Right cardiac atrium (tissue), 5 donors: Measurements from ENCODE around the gene MRPS14. TPM values are rescaled to one million over a fixed set of nuclear protein-coding genes. Genes with fewer than 3 reads are reported as not detected.

ENCODE experiments used
- ATAC-seq, 2 donors: fragments of 200-7000 bp; cut with Tn5 transposase; one replicate each; pipeline versions ENCODE4 v1.8.0 to v1.9.1; 2020; ENCODE audit warnings: moderate library complexity in 2 of 2, mild to moderate bottlenecking in 1 of 2
- DNase-seq, 3 donors: peaks; one replicate each; pipeline ENCODE4 v3.0.0-alpha.2; 2020
- H3K27ac ChIP-seq: one replicate; pipeline ENCODE4 v1.5.1; 2013; ENCODE audit warnings: mild to moderate bottlenecking, low read length, control low read depth, moderate library complexity
- H3K27me3 ChIP-seq: one replicate; pipeline ENCODE4 v1.6.1; 2013; ENCODE audit not compliant: control insufficient read depth, insufficient read depth
- H3K4me1 ChIP-seq: one replicate; pipeline ENCODE4 v1.6.1; 2013; ENCODE audit warnings: low read length; ENCODE audit not compliant: control insufficient read depth, insufficient read depth
- H3K4me3 ChIP-seq: one replicate; pipeline ENCODE4 v1.5.1; 2013; ENCODE audit warnings: low read length, control low read depth
- H3K9me3 ChIP-seq: one replicate; pipeline ENCODE4 v1.6.1; 2013; ENCODE audit warnings: low read length; ENCODE audit not compliant: control insufficient read depth
- WGBS: extraction: QIAGEN DNeasy Blood & Tissue Kit; methylation state at CpG from one replicate; pipeline ENCODE4 v1.1.7; 2013; 5-methylcytosine and 5-hydroxymethylcytosine counted together
- intact Hi-C, 4 donors: fragments of 100-400 bp; cut with DNase I; formaldehyde crosslinking; loops; one replicate each; pipeline versions ENCODE4 v1.11.0 to v1.14.0; 2022 to 2023
- polyA plus RNA-seq: library from polyadenylated mRNA; stranded (reverse); fragments of 200-250 nt; gene quantifications from one replicate; pipeline ENCODE4 v1.2.3, GENCODE V29; 2013
- total RNA-seq, 4 donors: library from RNA; stranded (reverse); fragmentation: NEBNext Ultra II Directional; extraction: Animal tissue kit (Norgen Biotek cat#: 25700); gene quantifications; one replicate each; pipeline ENCODE4 v1.2.1, GENCODE V29; 2021
- donor health status: healthy with polysubstance abuse.
- donor health status: DM: no; HTN: yes; CAD: no.
- donor health status: DM: no; HTN: no; CAD: no.
- donor health status: DM: no; HTN: yes; CAD: no; lungs with severe emphysema.
- donor health status: DM: yes; HTN: yes; CAD: no.

Gene MRPS14
- total and polyA plus RNA-seq, 5 donors: 23.7 to 30.0 (median 24.6) TPM

GRCh38 chr1:174966008-174966572 lies 57.1 kb downstream of the MRPS14 start:
- ATAC-seq: no peak
- intact Hi-C loops: no loop called here
- Histone ChIP-seq H3K27me3 (no peaks in the 10 kb centered on the region), H3K4me1 (peaks cover 8% of the 10 kb centered on the region), H3K27ac (no peak overlapping the region), H3K4me3 (peak overlapping the region; percentile 5), H3K9me3 (no peaks in the 10 kb centered on the region)
- DNase-seq: no peak
- 40% methylated on average over 1 of the region's 1 CpG for WGBS

- intact Hi-C loops: no loop called here
- H3K27me3 ChIP-seq: no peaks in the 10 kb centered on the region
- ATAC-seq: peak; percentile 45 to 56
- WGBS: 28% methylated on average over 3 of the region's 3 CpGs
- no peaks in the 10 kb centered on the region for H3K9me3 ChIP-seq
- H3K4me1 ChIP-seq: peaks cover 8% of the 10 kb centered on the region
- peak overlapping the region; percentile 77 for H3K27ac ChIP-seq
- peak overlapping the region; percentile 5 for H3K4me3 ChIP-seq
- peak in 1 of 3 donors; percentile 39 for DNase-seq
These were observed 57.7 kb downstream of the MRPS14 start for GRCh38 chr1:174965362-174966007.

- peak; percentile 28 to 38 for ATAC-seq
- WGBS: 28% methylated on average over 1 of the region's 1 CpG
- DNase-seq: no peak
- H3K27me3 ChIP-seq: no peaks in the 10 kb centered on the region
- H3K9me3 ChIP-seq: no peaks in the 10 kb centered on the region
- intact Hi-C loops: no loop called here
- H3K27ac ChIP-seq: peak overlapping the region; percentile 77
- peaks cover 8% of the 10 kb centered on the region for H3K4me1 ChIP-seq
- H3K4me3 ChIP-seq: peak overlapping the region; percentile 5
These were observed 58.3 kb downstream of the MRPS14 start for GRCh38 chr1:174964972-174965361.

GRCh38 chr1:174964261-174964971 lies 58.8 kb downstream of the MRPS14 start:
- 36% methylated on average over 6 of the region's 6 CpGs for WGBS
- Histone ChIP-seq H3K4me3 (no peak overlapping the region), H3K27ac (peak overlapping the region; percentile 70), H3K4me1 (peaks cover 8% of the 10 kb centered on the region), H3K9me3 (no peaks in the 10 kb centered on the region), H3K27me3 (no peaks in the 10 kb centered on the region)
- intact Hi-C loops: no loop called here
- no peak for DNase-seq
- ATAC-seq: peak; percentile 76 to 77

- intact Hi-C loops: no loop called here
- no peaks in the 10 kb centered on the region for H3K27me3 ChIP-seq
- no peaks in the 10 kb centered on the region for H3K9me3 ChIP-seq
- H3K4me3 ChIP-seq: no peak overlapping the region
- ATAC-seq (no peak), DNase-seq (no peak)
- H3K27ac ChIP-seq: no peak overlapping the region
- H3K4me1 ChIP-seq: peaks cover 7% of the 10 kb centered on the region
- WGBS: 56% methylated on average over 2 of the region's 2 CpGs
These were observed 59.6 kb downstream of the MRPS14 start for GRCh38 chr1:174963529-174964125.

Other genes with a start within 250 kb of the MRPS14 start
- gene CACYBP, start 23.5 kb downstream of the MRPS14 start, total RNA-seq: 10 to 100 TPM; 52.9 to 81.1 (median 73.4) TPM
- 72.9 TPM for gene CACYBP, start 23.5 kb downstream of the MRPS14 start, polyA plus RNA-seq
- gene TNN, start 44.4 kb upstream of the MRPS14 start, total RNA-seq: under 1 TPM in 3 of 4 donors, not detected in 1; 0.09 to 0.19 (median 0.18) TPM
- gene TNN, start 44.4 kb upstream of the MRPS14 start, polyA plus RNA-seq: 0.09 TPM
- gene KIAA0040, start 169.4 kb upstream of the MRPS14 start, total RNA-seq: 10 to 100 TPM; 17.6 to 36.0 (median 22.3) TPM
- gene KIAA0040, start 169.4 kb upstream of the MRPS14 start, polyA plus RNA-seq: 7.5 TPM